ENCODE results near the gene KIFC3.

- no peak for TF ChIP-seq GABPA (IDR thresholded peaks at IDR 0.05; ENCODE audit: borderline replicate concordance, insufficient read depth, low read length)
- TF ChIP-seq USF2 (IDR thresholded peaks at IDR 0.05; ENCODE audit: low read length), result no peak
Measured at GRCh38 chr16:57759541-57760356, 42.5 kb downstream of the KIFC3 start.
